Measurements from ENCODE around the gene YIF1A.
A peak's percentile ranks its signal among the peaks of the same experiment; 100 is the strongest.
"Not testable (repeated sequence)": the region's sequence is repeated elsewhere in the genome, so short reads cannot be mapped to it uniquely, and the experiment has no call there.

Gene YIF1A

GRCh38 chr11:66326261-66327111 is 37.5 kb upstream of the YIF1A start:
- no peak for DNase-seq

- DNase-seq: no peak
Observed at GRCh38 chr11:66325263-66325671, 36.3 kb upstream of the YIF1A start.

GRCh38 chr11:66324664-66325063 is 35.7 kb upstream of the YIF1A start:
- no peak for DNase-seq

- DNase-seq: no peak
Observed at GRCh38 chr11:66323684-66324083, 34.7 kb upstream of the YIF1A start.

- no peak for DNase-seq
Observed at GRCh38 chr11:66322732-66323427, 33.9 kb upstream of the YIF1A start.

GRCh38 chr11:66321606-66322005 is 32.7 kb upstream of the YIF1A start:
- no peak for DNase-seq

GRCh38 chr11:66320748-66321147 is 31.8 kb upstream of the YIF1A start:
- DNase-seq: not testable (repeated sequence)

- DNase-seq: not testable (repeated sequence)
Observed at GRCh38 chr11:66320289-66320688, 31.3 kb upstream of the YIF1A start.

- DNase-seq: no peak
Observed at GRCh38 chr11:66318600-66318970, 29.6 kb upstream of the YIF1A start.

- DNase-seq: peak; percentile 85
Observed at GRCh38 chr11:66317723-66318599, 29.0 kb upstream of the YIF1A start.

GRCh38 chr11:66317322-66317722 is 28.4 kb upstream of the YIF1A start:
- peak; percentile 15 for DNase-seq

- DNase-seq: no peak
Observed at GRCh38 chr11:66316849-66317251, 27.9 kb upstream of the YIF1A start, which contains the start of gene CD248. TSS of gene CD248 (minus strand) at chr11:66317044. CDS start at chr11:66317027, 17 bp downstream.

- DNase-seq: no peak
Observed at GRCh38 chr11:66315921-66316811, 27.2 kb upstream of the YIF1A start.

- no peak for DNase-seq
Observed at GRCh38 chr11:66315498-66315885, 26.5 kb upstream of the YIF1A start.

- DNase-seq: no peak
Observed at GRCh38 chr11:66314561-66315497, 25.9 kb upstream of the YIF1A start.

GRCh38 chr11:66314186-66314501 is 25.2 kb upstream of the YIF1A start:
- no peak for DNase-seq

- DNase-seq: no peak
Observed at GRCh38 chr11:66313321-66314185, 24.6 kb upstream of the YIF1A start.

GRCh38 chr11:66312549-66313320 is 23.8 kb upstream of the YIF1A start:
- peak; percentile 98 for DNase-seq

GRCh38 chr11:66311965-66312548 is 23.1 kb upstream of the YIF1A start:
- DNase-seq: peak; percentile 88
